B cell (primary cell): Measurements from ENCODE around the gene PRPF4. TPM values are rescaled to one million over a fixed set of nuclear protein-coding genes. Genes with fewer than 3 reads are reported as not detected.

Experiments used
- ATAC-seq: fragments of 200-7000 bp; cut with Tn5 transposase; one replicate; pipeline ENCODE4 v1.10.0; 2021; ENCODE audit warnings: low read depth, mild to moderate bottlenecking, moderate number of reproducible peaks, moderate library complexity
- CTCF ChIA-PET: fragments of 350-600 bp; sonication (Branson Sonifier 250); formaldehyde crosslinking; loops from one replicate; lab custom pipeline; 2021; ENCODE audit warnings: antibody characterized with exemption, inconsistent platforms; lab: Charles Lee
- POLR2A ChIA-PET: fragments of 350-600 bp; sonication (Branson Sonifier 250); formaldehyde crosslinking; loops from one replicate; lab custom pipeline; 2021; ENCODE audit warnings: antibody characterized with exemption; lab: Charles Lee
- DNase-seq: peaks from one replicate; pipeline ENCODE4 v3.0.0; 2013
- H2AFZ ChIP-seq: 2 replicates; pipeline ENCODE4 v1.6.1; 2012; ENCODE audit warnings: mild to moderate bottlenecking, low read depth, low read length; ENCODE audit not compliant: insufficient read depth, poor library complexity, severe bottlenecking
- H3K27ac ChIP-seq, 2 donors: 1 replicate in 1 of 2; 2 replicates in 1 of 2; pipeline ENCODE4 v1.5.1; 2012 to 2013; ENCODE audit warnings: low read length in 2 of 2, mild to moderate bottlenecking in 2 of 2, moderate library complexity in 1 of 2
- H3K27me3 ChIP-seq, 4 experiments: fragments of 200-600 bp in 1 of 4; sonication (generic) in 1 of 4; replicated peaks in 1 of 4; 1 replicate in 2 of 4; 2 replicates in 2 of 4; pipeline versions ENCODE4 v1.6.1 to v1.7.0; 2013 to 2016; ENCODE audit warnings: low read length in 3 of 4, mild to moderate bottlenecking in 2 of 4, mixed read lengths in 1 of 4, moderate library complexity in 1 of 4; ENCODE audit not compliant: insufficient read depth in 4 of 4, control insufficient read depth in 3 of 4; ENCODE audit errors: control extremely low read depth in 1 of 4
- H3K36me3 ChIP-seq, 2 experiments: replicated peaks in 1 of 2; 1 replicate in 1 of 2; 2 replicates in 1 of 2; pipeline versions ENCODE4 v1.6.1 to v1.7.1; 2013; ENCODE audit warnings: low read length in 1 of 2; ENCODE audit not compliant: insufficient read depth in 2 of 2, control insufficient read depth in 1 of 2; ENCODE audit errors: control extremely low read depth in 1 of 2, extremely low read depth in 1 of 2
- H3K4me1 ChIP-seq, 2 donors: fragments of 200-600 bp in 1 of 2; sonication (generic) in 1 of 2; 1 replicate in 1 of 2; 2 replicates in 1 of 2; pipeline versions ENCODE4 v1.5.1 to v1.6.1; 2013 to 2017; ENCODE audit warnings: low read length in 2 of 2; ENCODE audit not compliant: control insufficient read depth in 2 of 2, insufficient read depth in 2 of 2
- H3K4me2 ChIP-seq: replicated peaks from 2 replicates; pipeline ENCODE3; 2012; ENCODE audit warnings: mild to moderate bottlenecking, low read depth, low read length; ENCODE audit not compliant: poor library complexity, severe bottlenecking
- H3K4me3 ChIP-seq, 5 experiments: fragments of 200-600 bp in 1 of 5; sonication (generic) in 1 of 5; 1 replicate in 3 of 5; 2 replicates in 2 of 5; pipeline versions ENCODE4 v1.5.1 to v1.7.0; 2011 to 2016; ENCODE audit warnings: low read length in 4 of 5, mild to moderate bottlenecking in 4 of 5, low read depth in 2 of 5, control low read depth in 1 of 5, moderate library complexity in 1 of 5; ENCODE audit not compliant: insufficient read depth in 1 of 5; ENCODE audit errors: control extremely low read depth in 1 of 5, extremely low read depth in 1 of 5
- H3K79me2 ChIP-seq: fragments of 200-600 bp; sonication (generic); one replicate; pipeline ENCODE4 v1.6.0; 2016; ENCODE audit warnings: low read length; ENCODE audit not compliant: control insufficient read depth, insufficient read depth
- H3K9ac ChIP-seq: fragments of 200-600 bp; sonication (generic); 2 replicates; pipeline ENCODE4 v1.6.1; 2017; ENCODE audit warnings: mild to moderate bottlenecking, low read length, moderate library complexity
- H3K9me3 ChIP-seq, 3 donors: one replicate each; pipeline versions ENCODE4 v1.6.1 to v1.7.1; 2013; ENCODE audit warnings: low read length in 2 of 3; ENCODE audit not compliant: control insufficient read depth in 2 of 3, insufficient read depth in 1 of 3; ENCODE audit errors: control extremely low read depth in 1 of 3
- H4K20me1 ChIP-seq: 2 replicates; pipeline ENCODE4 v1.6.0; 2012; ENCODE audit warnings: mild to moderate bottlenecking, low read length; ENCODE audit not compliant: insufficient read depth, control insufficient read depth, poor library complexity, severe bottlenecking
- H3K27ac Mint-ChIP-seq: one replicate; pipeline ENCODE4 v1.8.0; 2021; ENCODE audit warnings: mixed read lengths
- H3K27me3 Mint-ChIP-seq: one replicate; pipeline ENCODE4 v1.8.0; 2021; ENCODE audit warnings: mixed read lengths
- H3K4me1 Mint-ChIP-seq: one replicate; pipeline ENCODE4 v1.8.0; 2021; ENCODE audit warnings: mixed read lengths
- H3K4me3 Mint-ChIP-seq: one replicate; pipeline ENCODE4 v1.8.0; 2021; ENCODE audit warnings: mixed read lengths
- H3K9me3 Mint-ChIP-seq: one replicate; pipeline ENCODE4 v1.8.0; 2022; ENCODE audit warnings: mixed read lengths; ENCODE audit not compliant: insufficient read depth
- EZH2 ChIP-seq: IDR thresholded peaks from 2 replicates; pipeline ENCODE4 v1.6.1; 2012; ENCODE audit warnings: borderline replicate concordance, low read depth, mild to moderate bottlenecking, moderate library complexity, low read length; ENCODE audit not compliant: insufficient read depth, poor library complexity, severe bottlenecking
- WGBS: methylation state at CpG from one replicate; pipeline ENCODE4 v1.1.5; 2013; ENCODE audit warnings: missing lambda C conversion rate; ENCODE audit not compliant: insufficient coverage; 5-methylcytosine and 5-hydroxymethylcytosine counted together
- intact Hi-C: fragments of 100-400 bp; cut with micrococcal nuclease; formaldehyde crosslinking; loops from one replicate; pipeline ENCODE4 v1.10.0; 2022
- polyA plus RNA-seq: library from polyadenylated mRNA; depleted of rRNA; stranded (reverse); fragments of >200 nt; gene quantifications from 2 replicates; pipeline ENCODE4 v1.2.3, GENCODE V29; 2012
- total RNA-seq, 2 donors: library from RNA; stranded (reverse); fragments of 120-200 nt in 1 of 2; gene quantifications; 1 replicate in 1 of 2; 2 replicates in 1 of 2; pipeline versions ENCODE4 v1.2.3 to v1.2.4, GENCODE V29; 2013 to 2022
- TF ChIP-seq, protein P1 (sequence below): fragments of 200-600 bp; IDR thresholded peaks from one replicate; pipeline ENCODE4 v1.8.0; 2022; ENCODE audit warnings: antibody characterized with exemption, mild to moderate bottlenecking

PRPF4 gene
- total and polyA plus RNA-seq, 2 donors (not counting 1 experiment from before 2014, with no cell fraction given) = 11.4 to 30.8 TPM

DNA sequence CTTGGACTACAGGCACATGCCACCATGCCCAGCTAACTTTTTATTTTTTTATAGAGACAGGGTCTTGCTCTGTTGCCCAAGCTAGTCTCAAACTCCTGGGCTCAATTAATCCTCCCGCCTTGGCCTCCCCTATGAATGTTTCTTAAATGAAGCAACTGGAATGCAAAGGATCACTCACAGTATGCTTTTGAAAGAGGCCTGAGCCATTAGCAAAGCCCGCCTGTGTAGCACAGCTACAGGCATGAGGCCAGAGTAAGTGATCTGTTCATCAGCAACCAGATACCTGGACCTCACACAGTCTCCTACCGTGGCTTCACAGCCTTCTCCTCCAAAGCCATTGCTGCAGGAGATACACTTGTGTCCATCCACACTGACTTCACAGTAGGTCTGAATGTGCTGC is 44.6 kb downstream of the PRPF4 start:
- H3K79me2 ChIP-seq = no peaks in the 10 kb centered on the region
- POLR2A ChIA-PET = no interaction called here
- H3K27ac ChIP-seq = no peak overlapping the region
- TF ChIP-seq EZH2 = no peak
- TF ChIP-seq, protein P1, sequence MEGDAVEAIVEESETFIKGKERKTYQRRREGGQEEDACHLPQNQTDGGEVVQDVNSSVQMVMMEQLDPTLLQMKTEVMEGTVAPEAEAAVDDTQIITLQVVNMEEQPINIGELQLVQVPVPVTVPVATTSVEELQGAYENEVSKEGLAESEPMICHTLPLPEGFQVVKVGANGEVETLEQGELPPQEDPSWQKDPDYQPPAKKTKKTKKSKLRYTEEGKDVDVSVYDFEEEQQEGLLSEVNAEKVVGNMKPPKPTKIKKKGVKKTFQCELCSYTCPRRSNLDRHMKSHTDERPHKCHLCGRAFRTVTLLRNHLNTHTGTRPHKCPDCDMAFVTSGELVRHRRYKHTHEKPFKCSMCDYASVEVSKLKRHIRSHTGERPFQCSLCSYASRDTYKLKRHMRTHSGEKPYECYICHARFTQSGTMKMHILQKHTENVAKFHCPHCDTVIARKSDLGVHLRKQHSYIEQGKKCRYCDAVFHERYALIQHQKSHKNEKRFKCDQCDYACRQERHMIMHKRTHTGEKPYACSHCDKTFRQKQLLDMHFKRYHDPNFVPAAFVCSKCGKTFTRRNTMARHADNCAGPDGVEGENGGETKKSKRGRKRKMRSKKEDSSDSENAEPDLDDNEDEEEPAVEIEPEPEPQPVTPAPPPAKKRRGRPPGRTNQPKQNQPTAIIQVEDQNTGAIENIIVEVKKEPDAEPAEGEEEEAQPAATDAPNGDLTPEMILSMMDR = no peak
- CTCF ChIA-PET = no interaction called here
- intact Hi-C loops = no loop called here
- no peaks in the 10 kb centered on the region for H3K9me3 ChIP-seq
- H3K27me3 ChIP-seq = no peaks in the 10 kb centered on the region
- Mint-ChIP-seq H3K27me3 (peaks cover 9% of the 10 kb centered on the region), H3K9me3 (no peaks in the 10 kb centered on the region), H3K4me3 (no peak overlapping the region), H3K27ac (no peak overlapping the region), H3K4me1 (no peaks in the 10 kb centered on the region)
- no peak overlapping the region for H2AFZ ChIP-seq
- H3K4me3 ChIP-seq = no peak overlapping the region
- 100% methylated on average over 1 of the region's 3 CpGs for WGBS
- DNase-seq = no peak
- no peak overlapping the region for H3K4me2 ChIP-seq
- no peak for ATAC-seq
- H3K36me3 ChIP-seq = no peaks in the 10 kb centered on the region
- no peak overlapping the region for H3K9ac ChIP-seq
- H4K20me1 ChIP-seq = no peaks in the 10 kb centered on the region
- H3K4me1 ChIP-seq = no peaks in the 10 kb centered on the region

DNA sequence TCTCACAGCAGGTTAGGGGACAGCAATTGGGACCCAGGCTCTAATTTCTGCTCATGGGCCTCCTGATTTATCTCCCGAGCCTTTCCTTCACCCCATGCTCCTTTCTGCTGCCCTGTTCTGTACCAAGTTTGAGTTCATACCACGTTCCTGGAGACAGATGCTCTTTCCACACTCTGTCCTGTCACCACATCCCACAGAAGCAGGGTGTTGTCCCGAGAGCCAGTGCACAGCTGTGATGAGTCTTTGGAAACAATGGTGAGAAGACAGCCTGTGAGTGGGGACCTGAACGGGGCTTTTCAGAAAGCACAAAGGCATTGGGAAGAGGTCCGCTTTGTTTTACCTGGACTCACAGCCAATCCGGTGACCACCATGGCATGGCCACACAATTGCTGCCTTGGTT is 47.2 kb downstream of the PRPF4 start:
- CTCF ChIA-PET = no interaction called here
- H3K27me3 Mint-ChIP-seq = no peaks in the 10 kb centered on the region
- no peak overlapping the region for H3K4me3 Mint-ChIP-seq

More for the DNA sequence above, 47.2 kb downstream of the PRPF4 start:
- WGBS = 84% methylated on average over 5 of the region's 6 CpGs
- intact Hi-C loops = no loop called here
- POLR2A ChIA-PET = no interaction called here
- H3K79me2 ChIP-seq = no peaks in the 10 kb centered on the region
- no peak overlapping the region for H3K27ac Mint-ChIP-seq
- no peaks in the 10 kb centered on the region for H3K4me1 Mint-ChIP-seq
- no peak overlapping the region for H3K27ac ChIP-seq
- no peak overlapping the region for H3K4me2 ChIP-seq
- no peaks in the 10 kb centered on the region for H4K20me1 ChIP-seq
- H3K9me3 ChIP-seq = no peaks in the 10 kb centered on the region
- ATAC-seq (no peak), DNase-seq (no peak)
- no peaks in the 10 kb centered on the region for H3K36me3 ChIP-seq
- TF ChIP-seq, protein P1 = no peak
- no peak for TF ChIP-seq EZH2
- no peak overlapping the region for H3K9ac ChIP-seq
- no peak overlapping the region for H3K4me3 ChIP-seq
- no peak overlapping the region for H2AFZ ChIP-seq
- H3K9me3 Mint-ChIP-seq = no peaks in the 10 kb centered on the region
- H3K4me1 ChIP-seq = no peaks in the 10 kb centered on the region
- H3K27me3 ChIP-seq = no peaks in the 10 kb centered on the region
